NB4 (cell line): Measurements from ENCODE around the gene MYO16.

Experiments used
- DNase-seq: peaks from one replicate; pipeline ENCODE4 v3.0.0; 2010; ENCODE audit warnings: low read depth
- H3K4me3 ChIP-seq: one replicate; pipeline ENCODE4 v1.5.1; 2011; ENCODE audit warnings: mild to moderate bottlenecking, low read depth, low read length, moderate library complexity
- CTCF ChIP-seq: IDR thresholded peaks from one replicate; pipeline ENCODE4 v1.5.1; 2012; ENCODE audit warnings: low read depth, low read length
- MYC ChIP-seq: IDR thresholded peaks from 2 replicates; pipeline ENCODE4 v1.6.1; 2011; ENCODE audit warnings: low read depth, low read length
- POLR2A ChIP-seq: IDR thresholded peaks from 2 replicates; pipeline ENCODE4 v1.6.1; 2011; ENCODE audit warnings: mild to moderate bottlenecking; ENCODE audit not compliant: insufficient read length; ENCODE audit errors: extremely low read depth
- TF ChIP-seq, protein P1 (sequence below): IDR thresholded peaks from 2 replicates; pipeline ENCODE4 v1.6.1; 2011; ENCODE audit warnings: low read depth, low read length

Gene MYO16

GRCh38 chr13:108921238-108921637 is 291.8 kb downstream of the MYO16 start:
- no peak for DNase-seq
- no peak for TF ChIP-seq POLR2A
- no peak for TF ChIP-seq CTCF
- TF ChIP-seq MYC, result no peak
- TF ChIP-seq, protein P1, sequence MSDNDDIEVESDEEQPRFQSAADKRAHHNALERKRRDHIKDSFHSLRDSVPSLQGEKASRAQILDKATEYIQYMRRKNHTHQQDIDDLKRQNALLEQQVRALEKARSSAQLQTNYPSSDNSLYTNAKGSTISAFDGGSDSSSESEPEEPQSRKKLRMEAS, result no peak
- no peak overlapping the region for H3K4me3 ChIP-seq

DNA sequence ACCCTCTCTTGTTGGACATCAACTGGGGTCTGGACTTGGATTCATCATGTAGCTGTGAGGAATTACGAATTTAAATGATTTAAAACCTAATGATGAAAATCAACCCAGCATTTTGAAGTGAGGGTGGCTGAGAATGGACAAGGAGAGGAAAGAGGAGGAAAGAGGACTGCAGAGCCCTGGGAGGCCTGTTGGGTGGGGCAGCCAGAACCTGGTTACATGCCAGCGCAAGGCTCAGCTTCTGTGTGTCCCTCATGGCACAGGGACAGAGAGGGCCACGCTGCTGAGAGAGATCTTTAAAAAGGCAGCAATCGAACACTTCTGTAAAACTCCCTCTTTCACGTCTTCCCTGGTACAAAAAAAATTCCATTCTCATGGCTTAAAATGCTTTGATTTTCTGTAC is 292.7 kb downstream of the MYO16 start:
- no peak for TF ChIP-seq CTCF
- TF ChIP-seq MYC, result no peak
- TF ChIP-seq, protein P1, result no peak
- no peak for TF ChIP-seq POLR2A
- H3K4me3 ChIP-seq, result no peak overlapping the region
- DNase-seq, result no peak

GRCh38 chr13:108923386-108924047 is 294.1 kb downstream of the MYO16 start:
- DNase-seq, result no peak
- no peak for TF ChIP-seq POLR2A
- TF ChIP-seq, protein P1, result no peak
- no peak overlapping the region for H3K4me3 ChIP-seq

GRCh38 chr13:108924134-108924533 is 294.7 kb downstream of the MYO16 start:
- TF ChIP-seq POLR2A (no peak), CTCF (no peak), MYC (no peak)
- TF ChIP-seq, protein P1, result no peak
- no peak overlapping the region for H3K4me3 ChIP-seq
- no peak for DNase-seq

GRCh38 chr13:108924541-108924940 is 295.1 kb downstream of the MYO16 start:
- peak; percentile 30 for DNase-seq
- no peak for TF ChIP-seq MYC
- TF ChIP-seq, protein P1, result no peak
- no peak for TF ChIP-seq POLR2A
- TF ChIP-seq CTCF, result no peak
- H3K4me3 ChIP-seq, result no peak overlapping the region

- TF ChIP-seq POLR2A (no peak), MYC (no peak), CTCF (no peak)
- TF ChIP-seq, protein P1, result no peak
- no peak overlapping the region for H3K4me3 ChIP-seq
- no peak for DNase-seq
These were observed 295.7 kb downstream of the MYO16 start for GRCh38 chr13:108925070-108925469.
